HepG2 (cell line): ENCODE results near the gene SLC35D2. TPM values are rescaled to one million over a fixed set of nuclear protein-coding genes. Genes with fewer than 3 reads are reported as not detected.

ENCODE experiments used
- AKNA ChIP-seq: sonication (generic); formaldehyde crosslinking; IDR thresholded peaks from 2 replicates; pipeline ENCODE4 v1.4.0; 2020; ENCODE audit warnings: missing genetic modification reagents, borderline replicate concordance
- CREB1 ChIP-seq, 2 experiments: fragments of 450-650 bp in 1 of 2; IDR thresholded peaks; 2 replicates each; pipeline ENCODE4 v1.6.1; 2016 to 2017; ENCODE audit warnings: control low read depth in 1 of 2, mild to moderate bottlenecking in 1 of 2, missing compliant biosample characterization in 1 of 2, missing genetic modification characterization in 1 of 2
- CREM ChIP-seq, 2 experiments: sonication (generic) in 1 of 2; formaldehyde crosslinking in 1 of 2; IDR thresholded peaks; 2 replicates each; pipeline versions ENCODE4 v1.4.0 to v1.6.1; 2016 to 2020; ENCODE audit warnings: antibody characterized with exemption in 1 of 2, mild to moderate bottlenecking in 1 of 2, missing genetic modification reagents in 1 of 2
- GABPB1 ChIP-seq: IDR thresholded peaks from 2 replicates; pipeline ENCODE4 v1.6.1; 2016; ENCODE audit warnings: mild to moderate bottlenecking, missing genetic modification reagents, moderate library complexity, missing compliant biosample characterization
- HDAC2 ChIP-seq: sonication (generic); formaldehyde crosslinking; IDR thresholded peaks from 2 replicates; pipeline ENCODE4 v1.4.0; 2020; ENCODE audit warnings: missing genetic modification reagents
- HNRNPK ChIP-seq: fragments of 200-400 bp; formaldehyde crosslinking; IDR thresholded peaks from 2 replicates; pipeline ENCODE4 v1.6.1; 2018; ENCODE audit warnings: low read length, low read depth, moderate library complexity, mild to moderate bottlenecking; ENCODE audit not compliant: poor library complexity, severe bottlenecking
- JUND ChIP-seq: sonication (generic); formaldehyde crosslinking; IDR thresholded peaks from 2 replicates; pipeline ENCODE4 v1.8.0; 2022; ENCODE audit warnings: mild to moderate bottlenecking, missing genetic modification reagents
- KDM5A ChIP-seq: fragments of 200-600 bp; sonication (generic); IDR thresholded peaks from 2 replicates; pipeline ENCODE4 v1.7.0; 2018; ENCODE audit warnings: antibody characterized with exemption, mild to moderate bottlenecking, low read length, borderline replicate concordance
- KLF16 ChIP-seq, 2 experiments: sonication (generic) in 1 of 2; formaldehyde crosslinking in 1 of 2; IDR thresholded peaks; 2 replicates each; pipeline versions ENCODE4 v1.6.1 to v1.8.0; 2016 to 2023; ENCODE audit warnings: missing genetic modification reagents in 2 of 2, missing compliant biosample characterization in 1 of 2
- MIXL1 ChIP-seq: IDR thresholded peaks from 2 replicates; pipeline ENCODE4 v1.6.1; 2016
- MTA3 ChIP-seq: sonication (generic); formaldehyde crosslinking; IDR thresholded peaks from 2 replicates; pipeline ENCODE4 v1.4.0; 2020; ENCODE audit warnings: missing genetic modification reagents
- PHB2 ChIP-seq: fragments of 450-650 bp; IDR thresholded peaks from 2 replicates; pipeline ENCODE4 v1.6.1; 2018; ENCODE audit not compliant: partially characterized antibody
- PHF5A ChIP-seq: IDR thresholded peaks from one replicate; pipeline ENCODE4 v1.6.1; 2018; ENCODE audit warnings: low read depth, missing genetic modification reagents; ENCODE audit not compliant: unreplicated experiment
- RARA ChIP-seq: IDR thresholded peaks from 2 replicates; pipeline ENCODE4 v1.6.1; 2016; ENCODE audit warnings: missing genetic modification reagents, missing compliant biosample characterization
- ZMAT3 ChIP-seq: sonication (generic); formaldehyde crosslinking; conservative IDR thresholded peaks from 2 replicates; pipeline ENCODE4 v1.7.0; 2021; ENCODE audit warnings: missing genetic modification reagents
- ZNF24 ChIP-seq: fragments of 450-650 bp; IDR thresholded peaks from 2 replicates; pipeline ENCODE4 v1.6.1; 2017; ENCODE audit warnings: antibody characterized with exemption, mild to moderate bottlenecking
- ZNF362 ChIP-seq: sonication (generic); formaldehyde crosslinking; IDR thresholded peaks from 2 replicates; pipeline ENCODE4 v1.4.0; 2020; ENCODE audit warnings: missing genetic modification reagents, mild to moderate bottlenecking, borderline replicate concordance
- ZNF580 ChIP-seq: IDR thresholded peaks from 2 replicates; pipeline ENCODE4 v1.6.1; 2016; ENCODE audit warnings: low read depth, borderline replicate concordance
- ZNF709 ChIP-seq: sonication (generic); formaldehyde crosslinking; IDR thresholded peaks from 2 replicates; pipeline ENCODE4 v1.5.0; 2020; ENCODE audit warnings: mild to moderate bottlenecking, missing genetic modification reagents
- ZNF770 ChIP-seq: sonication (generic); formaldehyde crosslinking; IDR thresholded peaks from 2 replicates; pipeline ENCODE4 v1.5.0; 2020; ENCODE audit warnings: mild to moderate bottlenecking, missing genetic modification reagents
- ZNF83 ChIP-seq: sonication (generic); formaldehyde crosslinking; IDR thresholded peaks from 2 replicates; pipeline ENCODE4 v1.4.0; 2020; ENCODE audit warnings: missing genetic modification reagents, mild to moderate bottlenecking, borderline replicate concordance
- ZZZ3 ChIP-seq: sonication (generic); formaldehyde crosslinking; IDR thresholded peaks from 2 replicates; pipeline ENCODE4 v1.4.0; 2020; ENCODE audit warnings: missing genetic modification reagents, mild to moderate bottlenecking, borderline replicate concordance
- polyA plus RNA-seq, 8 experiments: library from polyadenylated mRNA; depleted of rRNA in 3 of 8; stranded (reverse) in 7 of 8; unstranded in 1 of 8; fragments of >200 nt; fragmentation: Illumina TruSeq in 4 of 8; extraction: Trizol in 4 of 8; gene quantifications; 2 replicates each; pipeline versions ENCODE4 v1.2.1 to v1.2.3, GENCODE V29; 2011 to 2016; ENCODE audit warnings: low read depth in 4 of 8, missing spikeins in 1 of 8, mixed read lengths in 1 of 8; ENCODE audit not compliant: insufficient read depth in 1 of 8
- total RNA-seq, 5 experiments: library from RNA; depleted of rRNA; stranded (reverse); fragments of >200 nt; fragmentation: Illumina TruSeq; extraction: Trizol; gene quantifications; 2 replicates each; pipeline ENCODE4 v1.2.3, GENCODE V29; 2016; ENCODE audit warnings: low read depth in 1 of 5

SLC35D2 gene
- total and polyA plus RNA-seq, 2 of the 13 experiments (the other 11 are each of a cell fraction or from before 2014, with no cell fraction given): 96.2 to 103 TPM

- TF ChIP-seq ZNF709 (CRISPR knock-in tag): 0 out of 2 replicates have a peak, but pooled peaks have one; percentile 31
- TF ChIP-seq ZNF580: peak; percentile 76; the same call in 1 of the 2 replicates
- TF ChIP-seq CREM (IDR thresholded peaks at IDR 0.05): peak; percentile 91
- peak; percentile 86 for TF ChIP-seq CREM (CRISPR knock-in tag; IDR thresholded peaks at IDR 0.05)
- no peak for TF ChIP-seq MTA3 (CRISPR knock-in tag)
- TF ChIP-seq HDAC2: peak; percentile 81
- TF ChIP-seq ZZZ3 (CRISPR knock-in tag): peak; percentile 72; the same call in 1 of the 2 replicates
- TF ChIP-seq PHB2: no peak
- peak; percentile 46 for TF ChIP-seq MIXL1 (CRISPR knock-in tag)
- TF ChIP-seq KDM5A: peak; percentile 80
- no peak for TF ChIP-seq ZNF24
- peak; percentile 99 for TF ChIP-seq CREB1 (IDR thresholded peaks at IDR 0.05)
- peak; percentile 95 for TF ChIP-seq CREB1 (CRISPR knock-in tag; IDR thresholded peaks at IDR 0.05)
- TF ChIP-seq ZNF83: 0 out of 2 replicates have a peak, but pooled peaks have one; percentile 20
- TF ChIP-seq HNRNPK: no peak
- no peak for TF ChIP-seq JUND (CRISPR knock-in tag)
- TF ChIP-seq RARA (CRISPR knock-in tag): peak; percentile 88
- TF ChIP-seq ZNF362 (CRISPR knock-in tag): peak; percentile 88
- peak; percentile 88 for TF ChIP-seq ZMAT3
- TF ChIP-seq PHF5A (CRISPR knock-in tag): no peak
- peak; percentile 76 for TF ChIP-seq ZNF770
- TF ChIP-seq GABPB1 (CRISPR knock-in tag): peak; percentile 92
- no peak for TF ChIP-seq AKNA (CRISPR knock-in tag)
- TF ChIP-seq KLF16 (CRISPR knock-in tag; IDR thresholded peaks at IDR 0.05): peak in 1 of 2 experiments; percentile 83; a peak in 1 of 4 replicates
Observed at GRCh38 chr9:96417051-96417586, 33.6 kb upstream of the SLC35D2 start (continued).
